Activated CD4-positive, alpha-beta T cell treated with anti-CD3 and anti-CD28 coated beads for 24 hours (primary cell): ENCODE data around the gene RGS3.

Experiments
- DNase-seq, 2 donors: peaks; one replicate each; pipeline ENCODE4 v3.0.0-alpha.2; 2020; ENCODE audit warnings: low read depth in 2 of 2

RGS3 gene

GRCh38 chr9:113465599-113466140 is 2.1 kb downstream of the RGS3 start:
- no peak for DNase-seq

GRCh38 chr9:113467183-113467582 is 3.7 kb downstream of the RGS3 start:
- no peak for DNase-seq

GRCh38 chr9:113468716-113469448 is 5.4 kb downstream of the RGS3 start:
- DNase-seq = no peak

- DNase-seq = no peak
Observed at GRCh38 chr9:113471143-113471542, 7.6 kb downstream of the RGS3 start.

- no peak for DNase-seq
Observed at GRCh38 chr9:113471566-113471965, 8.0 kb downstream of the RGS3 start.

GRCh38 chr9:113472199-113472598 is 8.7 kb downstream of the RGS3 start:
- DNase-seq = no peak

- no peak for DNase-seq
Observed at GRCh38 chr9:113474360-113475028, 11.0 kb downstream of the RGS3 start.

GRCh38 chr9:113475031-113475430 is 11.5 kb downstream of the RGS3 start:
- DNase-seq = no peak

GRCh38 chr9:113475992-113476391 is 12.5 kb downstream of the RGS3 start:
- no peak for DNase-seq

GRCh38 chr9:113476511-113476916 is 13.0 kb downstream of the RGS3 start:
- no peak for DNase-seq

- DNase-seq = no peak
Observed at GRCh38 chr9:113477058-113477457, 13.5 kb downstream of the RGS3 start.

GRCh38 chr9:113477661-113478060 is 14.1 kb downstream of the RGS3 start:
- no peak for DNase-seq

GRCh38 chr9:113479174-113479621 is 15.7 kb downstream of the RGS3 start:
- DNase-seq = no peak

GRCh38 chr9:113480612-113481011 is 17.1 kb downstream of the RGS3 start:
- DNase-seq = no peak

GRCh38 chr9:113481176-113481787 is 17.8 kb downstream of the RGS3 start:
- DNase-seq = no peak

GRCh38 chr9:113482341-113482740 is 18.8 kb downstream of the RGS3 start:
- no peak for DNase-seq

- no peak for DNase-seq
Observed at GRCh38 chr9:113482991-113483675, 19.6 kb downstream of the RGS3 start.

- no peak for DNase-seq
Observed at GRCh38 chr9:113483676-113484257, 20.2 kb downstream of the RGS3 start.

- no peak for DNase-seq
Observed at GRCh38 chr9:113484258-113484730, 20.8 kb downstream of the RGS3 start.

GRCh38 chr9:113485761-113486115 is 22.2 kb downstream of the RGS3 start:
- no peak for DNase-seq

GRCh38 chr9:113486327-113486726 is 22.8 kb downstream of the RGS3 start:
- no peak for DNase-seq

- DNase-seq = no peak
Observed at GRCh38 chr9:113488071-113488470, 24.5 kb downstream of the RGS3 start.
